Endometrium (tissue), 2 donors: ENCODE measurements around the gene STXBP6.
"Not testable (repeated sequence)": the region's sequence is repeated elsewhere in the genome, so short reads cannot be mapped to it uniquely, and the experiment has no call there.

ENCODE experiments used
- FAIRE-seq: peaks from 2 replicates; lab custom pipeline; 2012; peaks lifted over from hg19 to GRCh38; lab: Jason Lieb, UNC
- donor health status: control.
- donor health status: control.

STXBP6 gene

DNA sequence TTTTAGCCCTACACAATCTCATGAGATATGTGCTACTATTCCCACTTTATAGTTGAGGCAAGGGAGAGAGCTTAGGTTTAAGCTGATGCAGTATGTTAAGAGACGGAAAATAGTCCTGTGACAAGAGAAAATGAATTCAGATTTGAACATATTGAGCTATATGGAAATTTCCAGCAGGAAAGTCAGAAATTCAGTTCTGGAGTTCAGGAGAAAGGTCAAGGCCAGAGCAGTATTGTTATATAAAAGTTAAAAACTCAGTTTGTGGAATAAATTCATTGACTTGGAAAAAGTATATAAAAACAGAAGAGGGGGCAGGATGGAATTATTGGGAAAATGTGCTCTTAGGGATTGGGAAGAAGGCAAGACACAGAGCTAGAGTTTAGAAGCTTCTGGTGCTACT lies 248.9 kb downstream of the STXBP6 start:
- FAIRE-seq: no peak

DNA sequence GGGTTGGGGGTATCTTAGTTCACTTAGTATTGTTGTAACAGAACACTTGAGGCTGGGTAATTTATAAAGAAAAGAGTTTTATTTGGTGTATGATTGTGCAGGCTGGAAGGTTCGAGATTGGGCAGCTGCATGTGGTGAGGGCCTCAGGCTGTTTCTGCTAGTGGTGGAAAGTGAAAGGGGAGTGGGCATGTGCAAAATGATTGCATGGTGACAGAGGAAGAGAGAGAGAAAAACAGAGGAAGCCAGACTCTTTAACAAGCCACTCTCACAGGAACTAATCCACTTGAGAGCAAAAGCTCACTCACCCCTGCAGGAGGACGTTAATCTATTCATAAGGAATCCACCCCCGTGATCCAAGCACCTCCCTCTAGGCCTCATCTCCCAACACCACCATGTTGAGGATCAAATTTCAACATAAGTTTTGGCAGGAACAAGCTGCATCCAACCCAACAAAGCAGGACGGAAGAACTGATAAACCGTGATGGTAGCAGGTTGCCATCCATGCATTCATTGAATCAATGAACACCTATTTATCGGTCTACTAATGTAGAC lies 251.0 kb downstream of the STXBP6 start:
- FAIRE-seq: no peak

DNA sequence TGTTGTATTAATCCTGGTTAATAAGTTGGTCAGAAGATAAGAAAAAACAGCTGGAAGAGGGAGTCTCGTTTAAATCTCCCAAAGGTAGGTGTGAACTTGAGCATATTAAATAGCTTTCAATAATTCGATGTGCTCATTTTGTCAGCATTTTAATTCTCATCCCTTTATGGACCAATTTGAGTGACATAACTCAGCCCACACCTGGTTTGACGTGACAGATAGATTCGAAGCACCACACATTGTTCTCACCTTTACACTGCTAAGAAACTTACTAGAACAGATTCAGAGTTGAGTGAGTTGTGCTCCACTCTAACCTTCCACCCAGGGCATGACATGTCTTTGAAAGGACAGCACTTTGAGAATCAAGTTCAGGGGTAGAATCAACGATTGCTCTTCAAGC lies 254.5 kb downstream of the STXBP6 start:
- no peak for FAIRE-seq

DNA sequence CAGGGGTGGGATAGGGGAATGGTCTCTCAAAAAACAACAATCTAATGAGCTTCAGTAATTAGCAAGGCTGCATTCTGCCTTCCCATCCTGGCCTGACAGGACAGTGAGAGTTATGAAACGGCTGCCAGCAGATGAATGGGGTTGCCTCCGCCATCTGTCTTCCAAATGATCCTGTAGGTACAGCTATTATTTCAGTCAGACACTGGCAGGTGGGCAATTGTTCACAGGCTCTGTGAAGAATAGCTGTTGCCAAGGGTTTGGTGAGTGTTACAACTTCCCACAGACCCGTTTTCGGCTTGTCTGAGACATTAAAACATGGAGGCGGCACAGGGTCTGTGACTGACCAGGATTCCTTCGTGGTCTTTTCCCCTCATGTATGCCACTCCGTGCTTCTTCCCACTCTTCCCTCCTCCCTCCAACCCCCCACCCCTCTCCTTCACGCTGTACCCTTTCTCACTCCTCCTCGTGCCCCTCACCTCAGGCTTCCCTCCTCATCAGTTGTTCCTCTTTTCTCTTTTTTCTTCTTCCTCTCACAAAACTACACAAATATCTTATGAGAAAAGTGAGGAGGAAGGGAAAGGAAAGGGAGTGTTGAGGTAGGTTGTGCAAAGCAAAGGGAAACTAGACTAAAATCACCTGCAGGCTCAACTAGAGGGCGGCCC lies 255.2 kb downstream of the STXBP6 start:
- no peak for FAIRE-seq

DNA sequence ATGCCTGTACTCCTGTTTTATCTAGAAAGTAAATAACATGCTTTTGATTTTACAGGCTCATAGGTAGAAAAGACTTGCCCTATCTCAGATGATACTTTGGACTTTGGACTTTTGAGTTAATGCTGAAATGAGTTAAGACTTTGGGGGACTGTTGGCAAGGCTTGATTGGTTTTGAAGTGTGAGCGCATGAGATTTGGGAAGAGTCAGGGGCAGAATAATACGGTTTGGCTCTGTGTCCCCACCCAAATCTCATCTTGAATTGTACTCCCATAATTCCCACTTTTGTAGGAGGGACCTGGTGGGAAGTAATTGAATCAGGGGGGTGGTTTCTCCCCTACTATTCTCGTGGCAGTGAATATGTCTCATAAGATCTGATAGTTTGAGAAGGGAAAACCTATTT lies 259.8 kb downstream of the STXBP6 start:
- no peak for FAIRE-seq

DNA sequence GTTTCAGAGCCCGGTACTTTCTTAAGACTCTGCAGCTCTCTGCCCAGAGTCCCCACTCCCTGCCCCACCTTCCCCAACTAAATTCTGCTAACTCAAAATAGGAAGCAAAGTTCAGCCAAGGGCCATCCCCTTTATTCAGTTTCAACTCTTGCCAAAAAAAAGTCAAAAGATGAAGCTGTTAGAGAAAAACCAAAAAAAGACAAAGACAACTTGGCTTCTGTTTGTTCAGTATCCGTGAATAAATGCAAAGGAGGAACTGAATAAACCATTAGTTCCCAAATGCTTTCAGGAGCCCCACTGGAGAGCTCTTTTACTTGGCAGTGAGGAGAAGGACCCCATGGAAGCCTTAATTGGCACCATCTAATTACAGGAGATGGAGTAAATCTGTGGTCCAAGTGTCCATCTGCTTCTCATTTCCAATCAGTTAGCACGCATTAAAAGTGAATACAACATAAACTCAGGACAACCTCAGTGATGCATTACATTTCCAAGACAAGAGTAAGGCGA lies 260.5 kb downstream of the STXBP6 start:
- no peak for FAIRE-seq

DNA sequence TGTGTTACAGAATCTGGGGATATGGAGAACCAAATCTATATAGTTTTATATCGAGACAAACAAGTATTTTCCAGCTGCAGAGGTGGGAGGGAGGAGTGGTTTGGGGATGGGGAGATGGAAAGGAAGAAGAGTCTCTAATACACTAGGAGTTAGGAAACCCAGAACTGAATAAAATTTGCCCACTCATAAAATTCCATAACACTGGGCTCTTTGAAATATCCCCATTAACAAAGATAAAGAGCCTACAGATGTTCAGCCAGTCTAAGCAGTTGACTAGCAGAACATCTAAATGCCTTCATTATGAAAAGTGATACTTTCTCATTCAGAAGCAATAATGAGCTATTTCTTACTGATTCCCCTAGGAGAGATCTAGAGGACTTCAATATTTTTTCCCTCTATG lies 264.2 kb downstream of the STXBP6 start:
- FAIRE-seq: no peak

DNA sequence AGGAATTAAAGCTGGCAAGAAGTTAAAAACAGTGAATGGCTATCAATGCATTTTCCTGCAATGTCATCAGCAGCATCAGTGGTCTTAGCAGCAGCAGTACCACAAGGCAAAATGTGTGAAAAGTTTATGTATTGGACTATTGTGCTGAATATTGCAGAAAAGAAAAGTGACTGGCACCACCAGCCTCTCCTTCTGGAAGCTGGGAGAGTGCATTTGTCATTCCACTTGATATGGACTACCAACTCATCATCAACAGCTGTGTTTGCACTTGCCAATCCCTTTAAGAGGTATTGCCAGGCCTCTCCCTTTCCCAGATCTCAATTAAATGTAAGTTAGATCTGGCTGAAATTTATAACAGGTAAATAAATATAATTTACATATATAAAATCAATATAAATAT lies 265.0 kb downstream of the STXBP6 start:
- no peak for FAIRE-seq

DNA sequence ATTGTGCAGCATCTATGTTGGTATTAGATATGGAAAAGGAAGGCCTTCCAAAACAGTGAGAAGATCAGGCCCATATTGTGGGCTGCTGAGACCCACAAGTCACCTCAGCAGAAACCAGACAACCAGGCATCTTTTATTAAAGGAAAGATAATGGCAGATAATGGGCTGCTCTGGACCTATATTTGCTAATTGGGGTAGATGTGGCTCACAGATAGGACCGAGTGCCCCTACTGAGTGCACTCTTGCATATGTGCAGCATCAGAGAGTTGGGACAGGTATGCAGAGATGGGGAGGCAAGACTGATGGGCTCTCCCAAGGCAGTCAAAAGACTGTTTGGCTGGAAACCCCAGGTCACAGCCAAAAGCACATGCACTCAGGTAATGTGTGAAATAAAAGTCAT lies 266.2 kb downstream of the STXBP6 start:
- FAIRE-seq: no peak

DNA sequence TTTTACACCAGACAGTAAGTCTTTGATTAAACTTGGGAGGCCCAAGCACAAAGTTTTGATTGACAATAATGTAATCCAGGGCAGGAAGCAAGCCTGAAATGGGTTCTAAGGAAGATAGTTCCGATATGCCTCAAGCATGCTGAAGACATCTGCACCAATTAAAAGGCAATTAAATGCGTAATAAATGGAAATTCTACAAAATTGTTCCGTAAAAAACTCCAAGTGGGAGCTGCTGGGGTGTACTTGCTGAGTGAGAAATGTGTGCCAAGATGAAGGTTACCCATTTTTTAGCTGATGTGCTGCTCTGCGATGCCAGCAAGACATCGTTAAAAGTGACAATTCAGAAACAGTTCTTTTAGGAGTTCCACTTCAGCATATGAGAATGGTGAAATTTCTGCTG lies 269.7 kb downstream of the STXBP6 start:
- no peak for FAIRE-seq

DNA sequence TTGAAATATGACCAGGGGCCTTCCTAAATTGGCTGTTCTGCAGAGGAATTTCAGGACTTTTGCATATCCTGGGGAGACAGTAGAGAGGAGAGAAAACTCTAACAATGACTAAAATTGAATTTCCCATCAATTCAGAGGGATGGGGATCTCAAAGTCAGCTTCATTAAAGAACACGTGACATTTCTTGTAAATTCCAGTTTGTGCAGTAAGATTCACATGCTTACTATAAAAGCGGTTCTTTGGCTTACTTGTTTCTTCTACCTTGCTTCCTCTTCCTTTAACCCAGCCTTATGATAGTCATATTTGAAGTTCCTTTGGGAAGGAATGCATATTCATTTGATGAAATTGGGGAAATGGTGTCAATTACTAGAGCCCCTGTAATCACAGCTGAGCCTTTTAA lies 272.3 kb downstream of the STXBP6 start:
- no peak for FAIRE-seq

DNA sequence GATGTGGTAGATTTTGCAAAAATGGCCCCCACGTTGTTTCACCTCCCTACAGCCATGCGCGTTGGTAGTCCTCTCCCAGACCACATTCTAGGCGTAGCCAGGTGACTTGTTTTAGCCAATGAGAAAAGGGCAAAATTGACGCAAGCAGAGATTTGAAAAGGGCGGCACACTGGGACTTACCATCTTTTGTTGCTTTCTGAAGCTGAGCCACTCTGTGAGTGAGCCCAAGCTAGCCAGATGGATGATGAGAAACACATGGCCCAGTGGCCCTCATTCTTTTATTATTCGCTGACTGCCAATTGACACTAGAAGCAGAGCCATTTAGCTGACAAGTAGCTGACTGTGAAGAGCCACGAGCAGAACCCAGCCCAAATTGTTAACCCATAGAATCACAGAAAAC lies 274.0 kb downstream of the STXBP6 start:
- FAIRE-seq: no peak

DNA sequence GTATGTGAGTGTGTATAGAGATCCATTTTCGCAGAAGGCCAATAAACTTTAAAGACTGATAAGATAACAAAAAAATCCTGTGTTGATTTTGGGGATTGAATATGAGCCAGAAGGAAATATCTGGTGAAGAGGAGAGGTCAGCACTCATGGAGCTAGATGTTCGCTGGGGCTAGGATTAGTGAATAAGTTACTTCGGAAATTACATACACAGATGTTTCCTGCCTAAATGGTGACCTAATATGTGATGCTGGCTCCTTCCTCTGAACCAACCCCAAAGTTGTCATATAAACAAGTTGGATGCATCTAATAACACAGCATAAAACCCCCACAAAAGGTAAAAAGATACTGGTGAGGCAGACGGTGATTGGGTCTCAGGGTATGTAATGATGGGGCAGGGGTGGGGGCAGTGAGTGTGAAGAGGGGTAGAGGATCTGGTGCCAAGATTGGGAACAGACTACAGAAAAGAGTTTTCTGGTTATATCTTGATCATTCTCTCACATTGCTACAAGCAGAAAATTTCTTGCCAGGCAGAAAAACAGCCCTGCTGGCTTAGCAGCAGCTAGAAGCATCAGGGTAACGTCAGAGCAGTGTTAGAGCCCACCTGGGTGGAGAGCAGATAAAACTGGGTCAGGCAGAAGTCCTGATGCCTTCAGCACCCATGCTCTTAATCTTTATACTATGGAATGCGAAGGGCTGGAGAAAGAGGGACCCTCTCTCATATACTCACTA lies 275.6 kb downstream of the STXBP6 start:
- FAIRE-seq: no peak

DNA sequence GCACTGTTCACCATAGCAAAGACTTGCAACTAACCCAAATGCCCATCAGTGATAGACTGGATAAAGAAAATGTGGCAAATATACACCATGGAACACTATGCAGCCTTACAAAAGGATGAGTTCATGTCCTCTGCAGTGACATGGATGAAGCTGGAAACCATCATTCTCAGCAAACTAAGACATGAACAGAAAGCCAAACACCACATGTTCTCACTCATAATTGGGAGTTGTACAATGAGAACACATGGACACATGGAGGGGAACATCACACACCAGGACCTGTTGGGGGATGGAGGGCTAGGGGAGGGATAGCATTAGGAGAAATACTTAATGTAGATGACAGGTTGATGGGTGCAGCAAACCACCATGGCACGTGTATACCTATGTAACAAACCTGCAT lies 276.4 kb downstream of the STXBP6 start:
- FAIRE-seq: not testable (repeated sequence)

DNA sequence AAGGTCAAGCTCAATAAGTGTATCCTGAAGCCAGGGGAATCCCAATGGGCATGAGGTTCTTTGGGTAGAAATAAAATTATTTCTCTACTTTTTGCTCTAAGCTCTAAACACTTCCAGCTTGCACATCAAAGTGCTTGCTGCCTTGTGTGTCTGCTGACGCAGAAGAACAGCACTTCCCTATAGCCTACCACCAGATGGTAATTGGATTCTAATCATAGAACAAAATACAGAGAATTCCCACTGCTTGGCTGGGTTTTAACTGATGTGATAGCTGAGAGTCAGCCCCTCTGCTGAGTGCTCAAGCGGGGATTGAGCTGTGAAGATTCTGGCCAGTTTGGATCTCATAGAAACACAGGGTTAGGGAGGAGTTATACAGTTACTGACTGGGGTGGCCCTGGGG lies 283.5 kb downstream of the STXBP6 start:
- no peak for FAIRE-seq

DNA sequence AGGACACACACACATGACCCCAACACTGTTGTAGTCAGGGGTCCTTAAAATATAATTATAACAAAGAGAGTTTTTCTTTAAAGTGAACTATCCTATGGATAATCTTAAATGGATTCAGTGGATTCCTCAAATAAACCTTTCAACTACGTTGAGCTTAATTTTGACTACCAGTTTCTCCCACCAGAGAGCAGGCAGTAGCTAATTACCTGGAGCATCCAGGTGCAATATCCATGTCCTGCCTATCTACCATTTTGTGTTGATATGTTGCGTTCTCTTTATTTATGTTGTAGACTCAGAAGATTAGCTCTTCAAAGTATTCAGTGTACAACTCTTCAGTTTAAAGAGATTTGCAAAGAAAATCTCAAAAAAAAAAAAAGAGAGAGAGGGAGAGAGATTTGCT lies 288.8 kb downstream of the STXBP6 start:
- no peak for FAIRE-seq
